HUDEP-2 (cell line): ENCODE results near the gene PAMR1.
"Not testable (repeated sequence)": the region's sequence is repeated elsewhere in the genome, so short reads cannot be mapped to it uniquely, and the experiment has no call there.

ENCODE experiments used
- DNase-seq, 76 experiments: peaks; one replicate each; lab custom pipeline; 2025; ENCODE audit not compliant: unreplicated experiment in 76 of 76; lab: John Stamatoyannopoulos, UW

The PAMR1 gene

GRCh38 chr11:35546317-35546716 is 20.9 kb upstream of the PAMR1 start:
- no peak for DNase-seq

- DNase-seq = no peak
Measured at GRCh38 chr11:35545391-35546003, 20.1 kb upstream of the PAMR1 start.

GRCh38 chr11:35543481-35543880 is 18.1 kb upstream of the PAMR1 start:
- no peak for DNase-seq

GRCh38 chr11:35541621-35542375 is 16.4 kb upstream of the PAMR1 start:
- no peak for DNase-seq

GRCh38 chr11:35540526-35540925 is 15.1 kb upstream of the PAMR1 start:
- DNase-seq = no peak

DNA sequence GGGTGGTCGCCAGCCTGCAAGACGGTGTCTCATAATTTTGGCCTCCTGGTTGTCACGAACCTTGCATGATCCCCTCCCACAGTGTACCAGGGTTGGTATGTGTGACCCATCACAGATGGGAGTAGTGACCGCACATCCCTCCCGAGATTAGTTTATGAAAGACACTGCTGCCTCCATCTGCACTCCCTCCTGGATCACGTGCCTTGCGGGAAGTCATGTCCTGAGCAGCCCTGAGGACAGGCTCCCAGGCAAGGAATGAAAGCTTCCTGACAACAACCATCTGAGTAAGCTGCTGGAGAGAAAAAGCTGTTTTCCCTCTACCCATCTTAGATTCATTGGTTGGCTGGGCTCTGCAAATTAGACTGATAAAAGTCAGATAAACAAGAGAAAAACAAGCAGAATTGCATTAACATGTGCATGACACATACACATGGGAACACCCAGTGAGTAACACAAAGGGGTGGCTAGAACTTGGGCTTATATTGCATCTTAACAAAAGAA is 14.4 kb upstream of the PAMR1 start:
- DNase-seq = no peak

DNA sequence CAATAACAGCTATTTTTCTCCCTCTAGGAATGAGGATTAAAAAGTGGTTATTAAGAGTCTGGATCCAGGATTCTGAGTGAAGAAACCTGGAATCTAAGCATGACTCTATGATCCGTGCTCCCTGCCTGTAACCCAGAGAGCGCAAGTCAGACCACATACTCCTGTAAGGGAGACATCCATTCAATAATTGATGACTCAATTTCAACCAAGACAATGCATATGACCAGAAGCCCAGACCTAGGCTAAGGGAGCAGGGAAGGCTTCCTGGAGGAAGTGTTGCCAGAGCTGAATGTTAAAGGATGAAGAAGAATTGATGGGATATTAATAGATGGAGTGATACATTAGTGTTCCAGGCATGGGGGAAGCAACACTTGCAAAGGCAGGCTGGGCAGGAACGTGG is 13.8 kb upstream of the PAMR1 start:
- DNase-seq = no peak

DNA sequence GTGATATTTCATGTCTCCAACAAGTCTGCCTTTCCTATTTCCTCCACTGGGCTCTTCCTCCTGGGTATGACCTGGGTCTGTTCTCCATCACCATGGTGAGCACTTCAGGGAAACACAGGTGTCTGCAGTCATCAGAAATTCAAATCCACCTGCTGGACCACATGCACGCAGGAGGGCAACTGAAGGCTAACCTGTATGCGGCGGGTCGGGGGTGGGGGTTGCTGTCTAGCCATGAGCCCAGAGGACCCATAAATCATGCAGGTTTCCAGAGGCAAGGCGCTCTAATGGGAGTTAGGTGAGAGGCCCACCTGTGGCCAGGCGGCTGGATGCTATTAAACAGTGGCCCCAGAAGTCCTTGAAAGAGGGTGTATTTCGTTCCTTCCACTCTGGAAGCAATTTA is 11.1 kb upstream of the PAMR1 start:
- DNase-seq = no peak

- no peak for DNase-seq
Measured at GRCh38 chr11:35531246-35531645, 5.8 kb upstream of the PAMR1 start.

DNA sequence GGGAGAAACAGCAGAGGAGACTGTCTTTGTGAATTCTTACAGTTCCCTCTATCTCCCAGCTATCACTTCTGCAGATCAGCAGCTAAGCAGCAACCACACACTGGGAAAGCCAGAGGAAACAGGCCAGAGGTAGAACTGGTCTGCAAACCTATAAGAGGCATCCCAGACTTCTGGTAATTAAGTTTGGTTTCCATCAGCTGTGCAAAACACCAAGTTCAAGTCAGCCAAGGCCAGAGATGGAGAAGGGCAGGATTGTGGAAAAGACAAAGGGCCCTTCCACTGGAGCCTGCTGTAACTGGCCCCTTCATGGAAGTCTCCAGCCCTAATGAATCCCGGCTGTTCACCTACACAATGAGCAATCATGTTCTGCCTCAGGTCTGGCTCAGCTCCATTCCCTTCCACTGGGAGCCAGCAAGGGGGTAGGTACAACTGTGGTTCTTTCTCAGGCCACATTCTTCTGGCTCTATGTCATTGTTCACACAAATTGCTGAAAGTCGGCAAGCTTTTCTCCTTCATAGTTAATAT is 4.6 kb upstream of the PAMR1 start:
- no peak for DNase-seq

- peak in 11 of 76 experiments; percentile 6 to 46 (median 19) for DNase-seq
Measured at GRCh38 chr11:35526370-35526792, 965 bp upstream of the PAMR1 start.

DNA sequence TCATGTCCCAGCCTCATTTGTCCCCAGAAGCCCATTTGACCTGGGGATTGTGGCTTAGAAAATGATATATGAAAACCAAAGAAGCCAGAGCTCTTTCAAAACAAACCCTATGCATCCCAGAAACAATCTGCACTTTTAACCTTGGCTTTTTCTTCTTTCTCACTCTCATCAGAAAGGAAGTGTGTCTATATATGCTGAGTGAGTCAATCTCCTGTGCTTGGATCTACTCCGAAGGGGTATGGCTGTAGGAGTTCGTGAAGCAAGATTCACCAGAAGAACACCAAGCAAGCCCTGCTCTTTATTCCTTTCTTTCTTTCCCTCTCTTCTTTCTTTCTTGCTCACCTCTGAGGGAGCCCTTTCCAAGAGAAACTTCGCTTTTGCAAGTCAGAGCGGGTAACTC is 636 bp downstream of the PAMR1 start:
- no peak for DNase-seq

DNA sequence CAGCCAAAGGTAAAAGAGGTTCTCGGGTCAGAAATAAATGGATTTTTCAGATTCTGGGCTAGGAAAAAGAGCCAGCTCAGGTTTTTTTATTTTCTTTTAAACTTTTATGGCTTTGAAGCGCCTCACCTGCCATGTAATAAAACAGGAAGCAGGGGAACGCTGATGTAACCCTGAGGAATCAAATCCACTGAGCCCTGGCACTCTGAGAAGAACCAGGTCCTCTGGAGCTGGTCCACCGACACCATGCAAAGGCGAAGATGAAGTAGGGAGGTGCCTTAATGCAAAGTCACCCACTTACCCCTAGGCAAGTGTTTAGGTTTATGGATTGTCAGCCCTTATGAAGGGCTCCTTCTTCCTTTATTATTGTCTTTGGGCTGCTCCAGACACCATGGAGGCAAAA is 1.6 kb downstream of the PAMR1 start:
- no peak for DNase-seq

DNA sequence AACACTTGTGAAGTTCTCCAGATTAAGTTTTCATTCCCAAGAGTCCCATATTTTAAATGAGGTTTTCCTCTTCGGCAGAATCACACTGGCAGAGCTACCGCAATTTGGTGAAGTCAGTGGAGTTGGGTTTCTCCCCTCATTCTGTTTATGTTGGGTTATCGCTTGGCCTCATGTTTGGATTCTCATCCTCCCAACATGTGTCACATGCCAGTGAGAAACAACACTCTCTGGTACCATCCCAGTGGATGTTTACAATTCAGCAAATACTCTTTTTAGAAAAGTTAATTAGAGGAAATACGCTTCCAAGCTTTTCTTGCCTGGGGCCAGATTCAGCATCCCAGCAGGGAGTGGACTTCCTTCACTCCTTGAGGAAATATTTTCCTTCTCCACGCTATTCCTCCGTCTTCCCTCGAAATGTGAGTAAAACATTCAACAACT is 2.1 kb downstream of the PAMR1 start:
- no peak for DNase-seq

DNA sequence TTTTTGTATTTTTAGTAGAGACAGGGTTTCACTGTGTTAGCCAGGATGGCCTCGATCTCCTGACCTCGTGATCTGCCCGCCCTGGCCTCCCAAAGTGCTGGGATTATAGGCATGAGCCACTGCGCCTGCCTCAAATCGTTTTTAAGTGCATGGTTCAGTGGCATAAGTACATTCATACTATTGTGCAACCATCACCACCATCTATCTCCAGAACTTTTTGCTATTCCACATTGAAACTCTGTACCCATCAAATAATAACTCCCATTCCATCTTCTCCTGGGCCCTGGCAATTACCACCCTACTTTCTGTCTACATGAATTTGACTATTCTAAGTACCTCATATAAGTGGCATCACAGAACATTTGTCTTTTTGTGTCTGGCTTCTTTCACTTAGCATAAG is 3.3 kb downstream of the PAMR1 start:
- not testable (repeated sequence) for DNase-seq

DNA sequence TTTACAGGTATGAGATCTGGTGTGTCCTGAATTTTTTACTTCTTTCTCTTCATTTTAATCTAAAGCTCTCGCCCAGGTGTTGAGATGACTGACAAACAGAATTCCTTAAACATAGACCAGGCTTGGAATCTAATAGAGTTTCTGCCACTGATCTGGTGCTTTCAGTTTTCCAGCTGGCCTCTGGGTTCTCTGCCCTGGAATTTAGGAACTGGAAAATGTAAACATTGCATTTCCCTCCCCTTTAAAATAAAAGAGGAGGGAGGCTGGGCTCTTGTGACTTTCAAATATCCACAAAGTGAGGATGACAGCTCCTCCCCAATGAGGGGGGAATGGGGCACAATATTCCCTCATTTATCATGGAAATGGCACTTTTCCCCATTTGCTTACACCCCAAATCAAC is 5.0 kb downstream of the PAMR1 start:
- DNase-seq = no peak

DNA sequence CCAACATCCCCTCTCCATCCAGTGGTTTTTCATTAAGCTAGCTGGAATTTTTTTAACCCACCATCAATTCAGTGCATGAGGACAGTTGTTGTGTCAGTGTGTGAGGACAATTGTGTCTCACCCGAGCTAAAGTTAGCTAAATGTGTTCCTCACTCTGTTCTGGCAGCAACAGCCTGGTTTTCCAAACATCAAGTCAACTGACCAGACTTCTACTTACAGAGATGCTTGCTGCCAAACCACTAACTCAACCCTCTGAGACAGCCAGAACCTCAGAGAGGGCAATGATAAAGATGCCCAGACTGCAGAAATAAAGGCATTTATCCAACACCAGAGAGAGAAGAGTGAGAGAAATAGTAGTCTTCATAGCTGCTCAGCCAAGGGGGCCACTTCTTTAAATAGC is 6.7 kb downstream of the PAMR1 start:
- no peak for DNase-seq

GRCh38 chr11:35517481-35517880 is 7.9 kb downstream of the PAMR1 start:
- DNase-seq = no peak

DNA sequence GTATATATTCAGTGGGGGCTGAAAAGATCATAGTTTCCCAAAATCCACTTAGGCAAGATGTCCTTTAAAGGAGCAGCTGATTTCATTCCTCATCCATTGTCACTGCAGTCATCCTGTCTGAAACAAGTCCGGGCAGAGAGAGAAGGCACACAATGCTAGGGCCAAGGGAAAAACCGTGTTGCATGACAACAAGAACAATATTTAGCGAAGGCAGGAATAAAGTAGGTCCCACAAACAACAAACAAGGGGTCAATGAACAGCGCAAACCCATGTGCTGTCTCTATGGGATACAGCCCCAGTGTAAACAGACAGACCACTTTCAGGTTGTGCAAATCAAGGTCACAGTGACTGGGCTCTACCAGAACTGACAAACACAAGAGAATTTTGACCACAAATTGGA is 9.0 kb downstream of the PAMR1 start:
- no peak for DNase-seq

DNA sequence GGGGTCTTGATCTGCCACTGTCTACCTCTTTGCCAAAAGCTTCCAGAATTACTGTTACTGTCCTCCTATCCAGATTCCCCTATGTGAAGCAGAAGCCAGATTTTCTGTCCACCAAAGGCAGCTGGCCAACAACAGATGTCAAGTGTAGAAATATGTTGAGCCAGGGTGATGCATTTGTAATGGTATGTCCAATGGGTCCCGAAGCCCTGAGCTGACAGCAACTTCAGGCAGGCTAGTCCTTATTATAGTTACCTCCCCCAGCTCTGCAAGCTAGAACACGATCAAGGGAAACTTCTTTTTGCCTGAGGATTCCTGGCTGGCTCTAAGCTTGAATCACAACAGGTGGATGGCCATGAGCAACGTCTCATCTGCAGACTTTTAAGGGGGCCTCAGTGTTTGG is 10.2 kb downstream of the PAMR1 start:
- no peak for DNase-seq

GRCh38 chr11:35514481-35514880 is 10.9 kb downstream of the PAMR1 start:
- DNase-seq = no peak

GRCh38 chr11:35511666-35512065 is 13.8 kb downstream of the PAMR1 start:
- DNase-seq = no peak
